ENCODE measurements around the gene NFATC2.

DNA sequence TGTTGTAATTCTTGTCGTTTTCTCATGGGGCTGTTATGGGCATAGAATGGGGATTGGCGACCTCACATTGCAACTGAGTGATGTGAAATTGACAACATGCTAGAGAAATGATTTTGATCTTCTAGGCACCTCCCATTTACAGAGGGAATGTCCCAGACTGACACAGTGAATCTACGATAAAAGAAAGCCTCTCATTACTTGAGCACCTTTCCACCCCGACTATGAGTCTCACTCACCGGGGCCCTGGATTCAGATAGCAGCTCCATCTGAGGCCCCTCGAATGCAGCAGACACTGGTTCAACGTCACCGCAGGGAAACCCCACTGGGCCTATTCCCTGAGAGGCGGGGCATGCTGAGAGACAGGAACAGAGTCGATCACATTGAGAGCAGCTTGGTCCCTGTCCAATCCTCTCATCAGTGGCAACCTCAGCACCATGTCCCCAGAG lies 49.1 kb downstream of the NFATC2 start:
- TF ChIP-seq RFX5 (IDR thresholded peaks at IDR 0.05; ENCODE audit: low read length) (no peak), MXI1 (IDR thresholded peaks at IDR 0.05; ENCODE audit: low read depth, low read length) (no peak), FOXJ3 (CRISPR knock-in tag; IDR thresholded peaks at IDR 0.05) (no peak), RXRA (IDR thresholded peaks at IDR 0.05; ENCODE audit: borderline replicate concordance, low read depth) (no peak), POLR2AphosphoS5 (IDR thresholded peaks at IDR 0.05; ENCODE audit: low read depth, low read length) (no peak), JUND (IDR thresholded peaks at IDR 0.05) (no peak)
- TF ChIP-seq, protein P1, sequence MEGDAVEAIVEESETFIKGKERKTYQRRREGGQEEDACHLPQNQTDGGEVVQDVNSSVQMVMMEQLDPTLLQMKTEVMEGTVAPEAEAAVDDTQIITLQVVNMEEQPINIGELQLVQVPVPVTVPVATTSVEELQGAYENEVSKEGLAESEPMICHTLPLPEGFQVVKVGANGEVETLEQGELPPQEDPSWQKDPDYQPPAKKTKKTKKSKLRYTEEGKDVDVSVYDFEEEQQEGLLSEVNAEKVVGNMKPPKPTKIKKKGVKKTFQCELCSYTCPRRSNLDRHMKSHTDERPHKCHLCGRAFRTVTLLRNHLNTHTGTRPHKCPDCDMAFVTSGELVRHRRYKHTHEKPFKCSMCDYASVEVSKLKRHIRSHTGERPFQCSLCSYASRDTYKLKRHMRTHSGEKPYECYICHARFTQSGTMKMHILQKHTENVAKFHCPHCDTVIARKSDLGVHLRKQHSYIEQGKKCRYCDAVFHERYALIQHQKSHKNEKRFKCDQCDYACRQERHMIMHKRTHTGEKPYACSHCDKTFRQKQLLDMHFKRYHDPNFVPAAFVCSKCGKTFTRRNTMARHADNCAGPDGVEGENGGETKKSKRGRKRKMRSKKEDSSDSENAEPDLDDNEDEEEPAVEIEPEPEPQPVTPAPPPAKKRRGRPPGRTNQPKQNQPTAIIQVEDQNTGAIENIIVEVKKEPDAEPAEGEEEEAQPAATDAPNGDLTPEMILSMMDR (IDR thresholded peaks at IDR 0.05) = no peak
